Activated CD4-positive, alpha-beta T cell treated with anti-CD3 and anti-CD28 coated beads for 36 hours (primary cell): ENCODE results near the gene GNAT3. TPM values are rescaled to one million over a fixed set of nuclear protein-coding genes. Genes with fewer than 3 reads are reported as not detected.

Source experiments
- ATAC-seq: fragments of 200-7000 bp; cut with Tn5 transposase; one replicate; pipeline ENCODE4 v1.10.0; 2021; ENCODE audit warnings: mild to moderate bottlenecking, moderate library complexity
- CTCF ChIA-PET: fragments of 350-600 bp; sonication (Branson Sonifier 250); formaldehyde crosslinking; loops from one replicate; lab custom pipeline; 2021; ENCODE audit warnings: antibody characterized with exemption; lab: Charles Lee
- POLR2A ChIA-PET: fragments of 350-600 bp; sonication (Branson Sonifier 250); formaldehyde crosslinking; loops from one replicate; lab custom pipeline; 2021; ENCODE audit warnings: antibody characterized with exemption, inconsistent platforms; lab: Charles Lee
- DNase-seq: peaks from one replicate; pipeline ENCODE4 v3.0.0-alpha.2; 2020
- H3K27ac Mint-ChIP-seq: one replicate; pipeline ENCODE4 v1.8.0; 2021; ENCODE audit warnings: mixed read lengths
- H3K27me3 Mint-ChIP-seq: one replicate; pipeline ENCODE4 v1.8.0; 2021; ENCODE audit warnings: mixed read lengths
- H3K36me3 Mint-ChIP-seq: one replicate; pipeline ENCODE4 v1.8.0; 2021; ENCODE audit warnings: low read depth, mixed read lengths
- H3K4me1 Mint-ChIP-seq: one replicate; pipeline ENCODE4 v1.8.0; 2021; ENCODE audit warnings: mixed read lengths
- H3K4me3 Mint-ChIP-seq: one replicate; pipeline ENCODE4 v1.8.0; 2021; ENCODE audit warnings: mild to moderate bottlenecking, moderate library complexity, mixed read lengths
- H3K9me3 Mint-ChIP-seq: one replicate; pipeline ENCODE4 v1.8.0; 2021; ENCODE audit warnings: low read depth, mixed read lengths
- intact Hi-C, 2 experiments: fragments of 100-400 bp; cut with DNase I in 1 of 2; cut with micrococcal nuclease in 1 of 2; formaldehyde crosslinking; loops; one replicate each; pipeline versions ENCODE4 v1.14.2 to v1.15.1; 2022 to 2024; cut with DNase I, micrococcal nuclease
- total RNA-seq, 2 experiments: library from RNA; stranded (reverse); gene quantifications; one replicate each; pipeline ENCODE4 v1.2.3, GENCODE V29; 2021

GNAT3 gene
- total RNA-seq, 2 experiments from 2014 or later: not detected

GRCh38 chr7:80478683-80479082 is 33.2 kb downstream of the GNAT3 start:
- no peaks in the 10 kb centered on the region for H3K36me3 Mint-ChIP-seq
- ChIA-PET CTCF (no interaction called here), POLR2A (no interaction called here)
- no peak for ATAC-seq
- H3K27me3 Mint-ChIP-seq: no peaks in the 10 kb centered on the region
- intact Hi-C loops: no loop called here
- H3K9me3 Mint-ChIP-seq: peaks cover 1% of the 10 kb centered on the region
- no peaks in the 10 kb centered on the region for H3K4me1 Mint-ChIP-seq
- no peak overlapping the region for H3K27ac Mint-ChIP-seq
- no peak for DNase-seq
- no peak overlapping the region for H3K4me3 Mint-ChIP-seq

GRCh38 chr7:80476035-80476434 is 35.8 kb downstream of the GNAT3 start:
- intact Hi-C loops: no loop called here
- Mint-ChIP-seq H3K9me3 (no peaks in the 10 kb centered on the region), H3K4me3 (no peak overlapping the region), H3K27me3 (no peaks in the 10 kb centered on the region), H3K27ac (no peak overlapping the region), H3K36me3 (no peaks in the 10 kb centered on the region), H3K4me1 (no peaks in the 10 kb centered on the region)
- DNase-seq (no peak), ATAC-seq (no peak)
- ChIA-PET CTCF (interaction anchor here (1.2 kb wide), 1 partner anchor 43 kb away, joined by 4 read pairs; no protein-coding TSS in a partner anchor), POLR2A (no interaction called here)

GRCh38 chr7:80475383-80475782 is 36.5 kb downstream of the GNAT3 start:
- CTCF ChIA-PET: interaction anchor here (0.6 to 1.2 kb wide), 2 partner anchors 44 to 76 kb away, joined by 4 read pairs; no protein-coding TSS in a partner anchor

GRCh38 chr7:80473751-80474150 is 38.1 kb downstream of the GNAT3 start:
- Mint-ChIP-seq H3K9me3 (no peaks in the 10 kb centered on the region), H3K27ac (no peak overlapping the region), H3K36me3 (no peaks in the 10 kb centered on the region), H3K27me3 (no peaks in the 10 kb centered on the region), H3K4me1 (no peaks in the 10 kb centered on the region), H3K4me3 (no peak overlapping the region)
- ATAC-seq (no peak), DNase-seq (no peak)
- intact Hi-C loops: no loop called here
- ChIA-PET POLR2A (no interaction called here), CTCF (no interaction called here)

More at GRCh38 chr7:80475383-80475782, 36.5 kb downstream of the GNAT3 start:
- Mint-ChIP-seq H3K36me3 (no peaks in the 10 kb centered on the region), H3K4me1 (no peaks in the 10 kb centered on the region), H3K4me3 (no peak overlapping the region), H3K27ac (no peak overlapping the region), H3K27me3 (no peaks in the 10 kb centered on the region), H3K9me3 (no peaks in the 10 kb centered on the region)
- DNase-seq (no peak), ATAC-seq (no peak)
- intact Hi-C loops: no loop called here
- POLR2A ChIA-PET: no interaction called here

- no peak for DNase-seq
- no peak overlapping the region for H3K27ac Mint-ChIP-seq
- H3K9me3 Mint-ChIP-seq: no peaks in the 10 kb centered on the region
- H3K4me1 Mint-ChIP-seq: no peaks in the 10 kb centered on the region
- POLR2A ChIA-PET: no interaction called here
- no peaks in the 10 kb centered on the region for H3K36me3 Mint-ChIP-seq
- no peak overlapping the region for H3K4me3 Mint-ChIP-seq
- CTCF ChIA-PET: interaction anchor here (1.0 kb wide), 1 partner anchor 13 kb away, joined by 3 read pairs; no protein-coding TSS in a partner anchor
- H3K27me3 Mint-ChIP-seq: no peaks in the 10 kb centered on the region
- ATAC-seq: no peak
- intact Hi-C loops: no loop called here
Observed at GRCh38 chr7:80472491-80473200, 39.2 kb downstream of the GNAT3 start.

GRCh38 chr7:80468931-80469714 is 42.7 kb downstream of the GNAT3 start:
- Mint-ChIP-seq H3K36me3 (no peaks in the 10 kb centered on the region), H3K9me3 (no peaks in the 10 kb centered on the region), H3K27me3 (no peaks in the 10 kb centered on the region), H3K27ac (no peak overlapping the region), H3K4me3 (no peak overlapping the region), H3K4me1 (no peaks in the 10 kb centered on the region)
- ChIA-PET CTCF (interaction anchor here (0.6 kb wide), 1 partner anchor 1362 kb away, joined by 3 read pairs; no protein-coding TSS in a partner anchor), POLR2A (no interaction called here)
- no peak for DNase-seq
- no peak for ATAC-seq
- intact Hi-C loops: no loop called here

GRCh38 chr7:80467069-80467468 is 44.8 kb downstream of the GNAT3 start:
- no peak overlapping the region for H3K4me3 Mint-ChIP-seq
- H3K27ac Mint-ChIP-seq: no peak overlapping the region
- H3K4me1 Mint-ChIP-seq: no peaks in the 10 kb centered on the region
- intact Hi-C loops: no loop called here
- DNase-seq (no peak), ATAC-seq (no peak)
- H3K36me3 Mint-ChIP-seq: no peaks in the 10 kb centered on the region
- no peaks in the 10 kb centered on the region for H3K9me3 Mint-ChIP-seq
- CTCF ChIA-PET: interaction anchor here (0.6 to 1.1 kb wide), 3 partner anchors 109 to 406 kb away, joined by 3 to 5 read pairs (median 3); no protein-coding TSS in a partner anchor
- POLR2A ChIA-PET: no interaction called here
- H3K27me3 Mint-ChIP-seq: no peaks in the 10 kb centered on the region

GRCh38 chr7:80466636-80467035 is 45.2 kb downstream of the GNAT3 start:
- H3K9me3 Mint-ChIP-seq: no peaks in the 10 kb centered on the region
- intact Hi-C loops: no loop called here

GRCh38 chr7:80464211-80464610 is 47.7 kb downstream of the GNAT3 start:
- DNase-seq (no peak), ATAC-seq (no peak)
- ChIA-PET CTCF (no interaction called here), POLR2A (no interaction called here)
- no peak overlapping the region for H3K4me3 Mint-ChIP-seq
- no peaks in the 10 kb centered on the region for H3K36me3 Mint-ChIP-seq
- intact Hi-C loops: no loop called here
- no peaks in the 10 kb centered on the region for H3K27me3 Mint-ChIP-seq
- H3K4me1 Mint-ChIP-seq: no peaks in the 10 kb centered on the region
- H3K9me3 Mint-ChIP-seq: no peaks in the 10 kb centered on the region
- H3K27ac Mint-ChIP-seq: no peak overlapping the region

More at GRCh38 chr7:80466636-80467035, 45.2 kb downstream of the GNAT3 start:
- no peak for ATAC-seq
- DNase-seq: no peak
- no peaks in the 10 kb centered on the region for H3K27me3 Mint-ChIP-seq
- no peak overlapping the region for H3K4me3 Mint-ChIP-seq
- ChIA-PET POLR2A (no interaction called here), CTCF (interaction anchor here (0.6 to 1.1 kb wide), 3 partner anchors 108 to 405 kb away, joined by 3 to 5 read pairs (median 3); no protein-coding TSS in a partner anchor)
- H3K4me1 Mint-ChIP-seq: no peaks in the 10 kb centered on the region
- no peaks in the 10 kb centered on the region for H3K36me3 Mint-ChIP-seq
- no peak overlapping the region for H3K27ac Mint-ChIP-seq

- Mint-ChIP-seq H3K4me3 (no peak overlapping the region), H3K36me3 (no peaks in the 10 kb centered on the region), H3K27me3 (no peaks in the 10 kb centered on the region), H3K9me3 (no peaks in the 10 kb centered on the region), H3K4me1 (no peaks in the 10 kb centered on the region), H3K27ac (no peak overlapping the region)
- ChIA-PET CTCF (interaction anchor here (0.6 kb wide), 1 partner anchor 559 kb away, joined by 5 read pairs; no protein-coding TSS in a partner anchor), POLR2A (no interaction called here)
- no peak for DNase-seq
- no peak for ATAC-seq
- intact Hi-C loops: no loop called here
Observed at GRCh38 chr7:80463272-80463920, 48.5 kb downstream of the GNAT3 start.

GRCh38 chr7:80460857-80461256 is 51.0 kb downstream of the GNAT3 start:
- no peaks in the 10 kb centered on the region for H3K9me3 Mint-ChIP-seq
- H3K36me3 Mint-ChIP-seq: no peaks in the 10 kb centered on the region
- intact Hi-C loops: no loop called here
- ChIA-PET POLR2A (interaction anchor here (0.5 kb wide), 1 partner anchor 637 kb away, joined by 5 read pairs; no protein-coding TSS in a partner anchor), CTCF (no interaction called here)
- no peaks in the 10 kb centered on the region for H3K4me1 Mint-ChIP-seq
- no peaks in the 10 kb centered on the region for H3K27me3 Mint-ChIP-seq
- no peak overlapping the region for H3K27ac Mint-ChIP-seq
- H3K4me3 Mint-ChIP-seq: no peak overlapping the region
- ATAC-seq (no peak), DNase-seq (no peak)
